Adrenal gland (tissue), 5 donors: ENCODE data around the gene C16orf90.

ENCODE experiments used
- POLR2A ChIP-seq, 2 donors: fragments of 450-650 bp; IDR thresholded peaks; one replicate each; pipeline ENCODE4 v1.6.1; 2017; ENCODE audit warnings: antibody characterized with exemption in 2 of 2, mild to moderate bottlenecking in 2 of 2, moderate library complexity in 1 of 2
- TF ChIP-seq, protein P1 (sequence below), 6 experiments: fragments of 450-650 bp in 4 of 6; fragments of 200-600 bp in 2 of 6; sonication (generic) in 1 of 6; IDR thresholded peaks; 1 replicate in 5 of 6; 2 replicates in 1 of 6; pipeline versions ENCODE4 v1.5.1 to v1.8.0; 2016 to 2021; ENCODE audit warnings: antibody characterized with exemption in 6 of 6, mild to moderate bottlenecking in 2 of 6, moderate library complexity in 1 of 6
- donor health status: DM: no; HTN: no; CAD: no.

DNA sequence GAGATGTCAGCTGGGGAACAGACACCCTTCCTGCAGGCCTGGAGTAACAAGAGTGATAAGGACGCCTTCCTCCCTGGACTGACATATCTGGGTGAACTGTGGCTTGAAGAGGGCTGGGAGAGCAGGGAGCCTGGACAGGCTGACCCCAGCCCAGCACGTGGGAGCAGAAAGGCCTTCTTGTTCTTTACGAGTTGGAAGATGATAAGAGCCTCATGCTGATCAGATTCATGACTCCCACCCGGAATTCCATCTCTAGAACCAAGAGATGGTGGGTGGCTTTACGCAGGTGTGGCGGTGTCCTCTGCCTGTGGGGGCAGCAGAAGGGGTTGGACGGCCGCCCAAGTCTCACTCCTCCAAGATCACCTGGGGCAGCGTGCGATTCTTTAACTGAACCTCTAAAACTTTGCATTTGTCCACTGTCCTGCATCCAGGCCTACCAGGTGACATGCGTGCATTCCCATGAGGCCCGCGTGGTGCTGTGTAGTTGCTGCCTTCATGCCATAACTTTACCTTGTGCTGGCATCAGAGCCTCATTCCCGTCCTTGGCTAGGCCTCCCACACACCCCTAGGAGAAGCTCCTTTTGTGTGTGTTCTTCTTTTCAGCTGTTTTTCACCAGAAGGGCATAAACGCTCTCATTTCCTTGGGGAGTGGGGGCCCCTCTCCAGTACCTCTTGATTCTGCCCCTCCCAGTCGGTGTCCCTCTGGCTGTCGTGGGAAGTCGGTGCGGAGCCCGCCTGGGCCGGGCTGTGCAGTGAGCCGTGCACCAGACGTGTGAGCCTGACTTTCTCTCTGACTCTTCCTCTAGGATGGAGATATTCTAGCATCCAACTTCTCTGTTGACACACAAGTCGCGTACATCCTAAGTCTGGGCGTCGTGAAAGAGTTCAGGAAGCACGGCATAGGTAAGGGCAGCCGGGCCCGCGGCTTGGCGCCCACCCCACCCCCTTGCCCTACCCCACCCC lies 13.3 kb downstream of the C16orf90 start:
- TF ChIP-seq, protein P1, sequence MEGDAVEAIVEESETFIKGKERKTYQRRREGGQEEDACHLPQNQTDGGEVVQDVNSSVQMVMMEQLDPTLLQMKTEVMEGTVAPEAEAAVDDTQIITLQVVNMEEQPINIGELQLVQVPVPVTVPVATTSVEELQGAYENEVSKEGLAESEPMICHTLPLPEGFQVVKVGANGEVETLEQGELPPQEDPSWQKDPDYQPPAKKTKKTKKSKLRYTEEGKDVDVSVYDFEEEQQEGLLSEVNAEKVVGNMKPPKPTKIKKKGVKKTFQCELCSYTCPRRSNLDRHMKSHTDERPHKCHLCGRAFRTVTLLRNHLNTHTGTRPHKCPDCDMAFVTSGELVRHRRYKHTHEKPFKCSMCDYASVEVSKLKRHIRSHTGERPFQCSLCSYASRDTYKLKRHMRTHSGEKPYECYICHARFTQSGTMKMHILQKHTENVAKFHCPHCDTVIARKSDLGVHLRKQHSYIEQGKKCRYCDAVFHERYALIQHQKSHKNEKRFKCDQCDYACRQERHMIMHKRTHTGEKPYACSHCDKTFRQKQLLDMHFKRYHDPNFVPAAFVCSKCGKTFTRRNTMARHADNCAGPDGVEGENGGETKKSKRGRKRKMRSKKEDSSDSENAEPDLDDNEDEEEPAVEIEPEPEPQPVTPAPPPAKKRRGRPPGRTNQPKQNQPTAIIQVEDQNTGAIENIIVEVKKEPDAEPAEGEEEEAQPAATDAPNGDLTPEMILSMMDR (IDR thresholded peaks at IDR 0.05), result no peak
- no peak for TF ChIP-seq POLR2A (IDR thresholded peaks at IDR 0.05)
